ENCODE measurements around the gene IFITM10.

Gene IFITM10

DNA sequence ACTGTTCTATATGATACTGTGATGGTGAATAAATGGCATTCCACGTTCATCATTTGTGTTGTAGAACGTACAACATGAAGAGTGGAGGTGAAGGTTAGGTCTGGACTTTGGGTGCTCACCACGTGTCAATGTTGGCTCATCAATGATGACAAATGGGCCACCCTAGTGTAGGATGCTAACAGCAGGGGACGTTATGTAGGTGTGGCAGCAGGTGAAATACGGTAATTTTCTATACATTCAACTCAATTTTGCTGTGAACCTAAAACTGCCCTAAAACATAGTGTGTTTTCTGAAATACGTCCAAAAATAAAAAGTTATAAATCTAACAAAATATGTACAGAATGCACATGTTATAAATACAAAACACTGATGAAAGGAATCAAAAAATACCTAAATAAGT, 47.2 kb downstream of the IFITM10 start:
- no peak overlapping the region for H3K4me3 ChIP-seq (ENCODE audit: low read depth, low read length)
- TF ChIP-seq, protein P1, sequence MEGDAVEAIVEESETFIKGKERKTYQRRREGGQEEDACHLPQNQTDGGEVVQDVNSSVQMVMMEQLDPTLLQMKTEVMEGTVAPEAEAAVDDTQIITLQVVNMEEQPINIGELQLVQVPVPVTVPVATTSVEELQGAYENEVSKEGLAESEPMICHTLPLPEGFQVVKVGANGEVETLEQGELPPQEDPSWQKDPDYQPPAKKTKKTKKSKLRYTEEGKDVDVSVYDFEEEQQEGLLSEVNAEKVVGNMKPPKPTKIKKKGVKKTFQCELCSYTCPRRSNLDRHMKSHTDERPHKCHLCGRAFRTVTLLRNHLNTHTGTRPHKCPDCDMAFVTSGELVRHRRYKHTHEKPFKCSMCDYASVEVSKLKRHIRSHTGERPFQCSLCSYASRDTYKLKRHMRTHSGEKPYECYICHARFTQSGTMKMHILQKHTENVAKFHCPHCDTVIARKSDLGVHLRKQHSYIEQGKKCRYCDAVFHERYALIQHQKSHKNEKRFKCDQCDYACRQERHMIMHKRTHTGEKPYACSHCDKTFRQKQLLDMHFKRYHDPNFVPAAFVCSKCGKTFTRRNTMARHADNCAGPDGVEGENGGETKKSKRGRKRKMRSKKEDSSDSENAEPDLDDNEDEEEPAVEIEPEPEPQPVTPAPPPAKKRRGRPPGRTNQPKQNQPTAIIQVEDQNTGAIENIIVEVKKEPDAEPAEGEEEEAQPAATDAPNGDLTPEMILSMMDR (IDR thresholded peaks at IDR 0.05; ENCODE audit: low read depth, low read length, missing control alignments), result no peak
- no peak for DNase-seq (ENCODE audit: low read depth)

DNA sequence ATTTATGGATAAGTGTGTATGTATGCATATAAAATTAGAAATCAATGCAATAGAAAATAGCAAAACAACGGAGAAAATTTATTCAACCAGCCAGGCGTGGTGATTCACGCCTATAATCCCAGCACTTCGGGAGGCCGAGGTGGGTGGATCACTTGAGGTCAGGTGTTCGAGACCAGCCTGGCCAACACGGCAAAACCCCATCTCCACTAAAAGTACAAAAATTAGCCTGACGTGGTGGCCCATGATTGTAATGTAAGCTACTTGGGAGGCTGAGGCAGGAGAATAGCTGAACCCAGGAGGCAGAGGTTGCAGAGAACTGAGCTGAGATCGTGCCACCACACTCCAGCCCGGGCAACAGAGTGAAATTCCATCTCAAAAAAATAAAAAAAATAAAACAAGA, 47.9 kb downstream of the IFITM10 start:
- DNase-seq (ENCODE audit: low read depth), result no peak
- H3K4me3 ChIP-seq (ENCODE audit: low read depth, low read length), result no peak overlapping the region
- TF ChIP-seq, protein P1 (IDR thresholded peaks at IDR 0.05; ENCODE audit: low read depth, low read length, missing control alignments), result no peak

DNA sequence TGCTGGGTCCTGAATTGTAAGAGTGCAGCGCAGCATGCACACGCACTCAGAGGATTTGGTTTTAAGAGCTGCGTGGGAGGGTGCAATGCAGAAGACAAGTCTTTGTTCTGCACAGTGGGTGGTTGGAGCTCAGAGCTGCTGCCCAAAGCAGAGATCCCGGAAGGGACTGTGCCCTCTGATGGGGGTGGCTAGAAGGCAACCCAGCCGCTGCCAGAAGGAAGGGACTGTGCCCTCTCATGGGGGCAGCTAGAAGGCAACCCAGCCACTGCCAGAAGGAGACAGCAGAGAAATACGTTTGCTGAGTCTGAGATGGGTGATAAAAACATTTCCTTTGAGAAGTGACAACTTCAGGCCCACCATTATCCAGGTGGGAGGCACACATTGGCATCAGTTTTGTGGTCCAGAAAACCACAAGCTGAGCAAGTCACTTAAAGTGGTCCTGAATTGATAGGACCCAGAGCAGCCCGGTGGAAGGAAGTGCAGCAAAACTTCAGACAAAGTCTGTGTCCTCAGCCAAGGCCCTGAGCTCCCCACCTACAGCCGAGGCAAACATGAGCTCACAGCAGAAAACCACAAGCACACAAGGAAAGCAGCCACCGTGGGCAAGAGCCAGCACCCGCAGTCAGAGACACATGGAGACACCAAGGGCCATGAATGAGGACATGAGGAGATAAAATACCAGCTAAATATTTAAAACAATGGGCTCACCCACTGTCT, 49.1 kb downstream of the IFITM10 start:
- H3K4me3 ChIP-seq (ENCODE audit: low read depth, low read length), result no peak overlapping the region
- TF ChIP-seq, protein P1 (IDR thresholded peaks at IDR 0.05; ENCODE audit: low read depth, low read length, missing control alignments), result no peak

DNA sequence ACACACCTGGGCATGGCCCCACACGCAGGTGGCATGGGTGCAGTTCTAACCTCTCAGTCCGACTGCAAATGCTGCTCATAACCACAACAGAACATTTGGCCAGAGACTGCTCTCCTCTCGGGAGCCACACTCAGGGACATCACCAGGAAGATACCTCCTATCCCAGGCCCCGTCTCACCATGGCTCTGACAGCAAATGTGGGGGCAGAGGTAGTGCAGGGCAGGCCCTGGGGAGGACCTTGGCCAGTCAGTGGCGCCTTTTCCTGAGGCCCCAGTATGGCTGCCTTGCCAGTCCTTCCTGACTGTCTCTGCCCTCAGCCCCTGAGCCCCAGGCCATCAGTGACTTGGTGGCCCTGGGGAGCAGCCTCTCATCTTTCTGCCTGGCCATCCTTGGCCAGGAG, 50.6 kb downstream of the IFITM10 start:
- H3K4me3 ChIP-seq (ENCODE audit: low read depth, low read length), result no peak overlapping the region
- TF ChIP-seq, protein P1 (IDR thresholded peaks at IDR 0.05; ENCODE audit: low read depth, low read length, missing control alignments), result no peak
- no peak for DNase-seq (ENCODE audit: low read depth)

More for the DNA sequence above, 49.1 kb downstream of the IFITM10 start:
- DNase-seq (ENCODE audit: low read depth), result no peak

DNA sequence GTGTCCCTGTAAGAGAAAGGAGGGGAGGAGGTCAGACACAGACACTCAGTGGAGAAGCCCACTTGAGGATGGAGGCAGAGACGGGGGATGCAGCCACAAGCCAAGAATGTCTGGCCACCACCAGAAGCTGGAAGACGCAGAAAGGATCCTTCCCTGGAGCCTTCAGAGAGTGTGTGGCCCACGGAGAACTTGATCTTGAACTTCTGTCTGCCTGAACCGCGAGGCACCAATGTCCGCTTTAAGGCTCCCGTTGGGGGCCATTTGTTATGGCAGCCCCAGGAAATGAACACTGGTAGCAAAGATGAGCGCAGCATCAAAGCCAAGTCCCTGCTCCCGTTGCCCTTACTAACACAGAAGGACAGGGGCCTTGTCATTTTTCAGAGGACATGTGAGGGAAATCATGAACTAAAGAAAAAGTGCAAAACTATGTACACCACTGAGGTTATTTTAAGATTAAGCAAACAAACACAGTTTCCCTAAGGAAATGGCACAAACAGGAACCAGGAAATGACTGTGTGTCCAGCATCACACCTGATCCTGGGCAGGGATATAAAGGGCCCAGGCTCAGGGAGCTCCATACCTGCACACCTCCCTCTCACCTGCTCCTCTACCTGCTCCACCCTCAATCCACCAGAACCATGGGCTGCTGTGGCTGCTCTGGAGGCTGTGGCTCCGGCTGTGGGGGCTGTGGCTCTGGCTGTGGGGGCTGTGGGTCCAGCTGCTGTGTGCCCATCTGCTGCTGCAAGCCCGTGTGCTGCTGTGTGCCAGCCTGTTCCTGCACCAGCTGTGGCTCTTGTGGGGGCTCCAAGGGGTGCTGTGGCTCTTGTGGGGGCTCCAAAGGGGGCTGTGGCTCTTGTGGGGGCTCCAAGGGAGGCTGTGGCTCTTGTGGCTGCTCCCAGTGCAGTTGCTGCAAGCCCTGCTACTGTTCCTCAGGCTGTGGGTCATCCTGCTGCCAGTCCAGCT, 53.5 kb downstream of the IFITM10 start, which contains the start of gene KRTAP5-6:
Gene KRTAP5-6 (plus strand): TSS at position 588 of the 963 bp plus-strand sequence. CDS start 51 bp downstream, at position 639.
- TF ChIP-seq, protein P1 (IDR thresholded peaks at IDR 0.05; ENCODE audit: low read depth, low read length, missing control alignments), result no peak
- no peak within 1 kb of the TSS for H3K4me3 ChIP-seq (ENCODE audit: low read depth, low read length)
- no peak for DNase-seq (ENCODE audit: low read depth)

DNA sequence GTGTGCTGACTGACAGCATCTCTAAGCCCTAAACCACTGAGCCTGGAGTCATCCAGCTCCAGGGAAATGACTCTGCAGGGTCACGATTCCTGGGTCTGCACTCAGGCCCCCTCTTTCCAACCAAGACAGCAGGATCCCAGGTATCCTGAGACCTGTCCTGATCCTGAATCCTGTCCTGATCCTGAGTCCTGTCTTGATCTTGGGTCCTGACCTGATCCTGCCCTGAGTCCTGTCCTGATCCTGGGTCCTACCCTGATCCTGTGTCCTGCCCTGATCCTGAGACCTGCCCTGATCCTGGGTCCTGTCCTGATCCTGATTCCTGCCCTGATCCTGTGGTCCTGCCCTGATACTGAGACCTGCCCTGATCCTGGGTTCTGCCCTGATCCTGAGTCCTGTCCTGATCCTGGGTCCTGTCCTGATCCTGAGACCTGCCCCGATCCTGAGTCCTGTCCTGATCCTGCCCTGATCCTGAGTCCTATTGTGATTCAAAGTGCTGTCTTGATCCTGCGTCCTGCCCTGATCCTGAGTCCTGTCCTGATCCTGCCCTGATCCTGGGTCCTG, 54.8 kb downstream of the IFITM10 start:
- TF ChIP-seq, protein P1 (IDR thresholded peaks at IDR 0.05; ENCODE audit: low read depth, low read length, missing control alignments), result no peak
- H3K4me3 ChIP-seq (ENCODE audit: low read depth, low read length), result no peak overlapping the region
- DNase-seq (ENCODE audit: low read depth), result no peak
